ENCODE data around the gene TBC1D17. TPM values are rescaled to one million over a fixed set of nuclear protein-coding genes. Genes with fewer than 3 reads are reported as not detected.

The TBC1D17 gene
- total RNA-seq, 1 donor from 2014 or later = 29.1 TPM

DNA sequence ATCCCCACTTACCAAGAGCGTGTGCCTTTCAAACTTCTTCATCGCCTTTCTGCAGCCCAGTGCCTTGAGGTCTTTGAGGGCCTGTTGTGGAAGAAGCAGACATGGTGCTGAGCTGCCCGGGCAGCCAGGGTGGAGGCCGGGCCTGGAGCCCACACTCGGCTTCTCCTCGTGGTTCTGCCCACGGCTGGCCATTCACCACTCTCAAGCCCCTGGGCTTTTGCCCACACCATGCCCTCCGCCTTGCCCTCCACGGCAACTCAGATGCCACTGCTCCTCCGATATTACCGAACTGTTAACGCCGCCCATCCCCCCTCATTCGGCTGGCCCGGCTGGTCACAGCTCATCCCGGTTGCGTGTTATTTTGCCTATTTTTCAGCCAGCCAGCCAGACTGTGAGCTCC, 13.9 kb downstream of the TBC1D17 start:
- H3K9me3 Mint-ChIP-seq (ENCODE audit: unreplicated experiment) = no peaks in the 10 kb centered on the region

DNA sequence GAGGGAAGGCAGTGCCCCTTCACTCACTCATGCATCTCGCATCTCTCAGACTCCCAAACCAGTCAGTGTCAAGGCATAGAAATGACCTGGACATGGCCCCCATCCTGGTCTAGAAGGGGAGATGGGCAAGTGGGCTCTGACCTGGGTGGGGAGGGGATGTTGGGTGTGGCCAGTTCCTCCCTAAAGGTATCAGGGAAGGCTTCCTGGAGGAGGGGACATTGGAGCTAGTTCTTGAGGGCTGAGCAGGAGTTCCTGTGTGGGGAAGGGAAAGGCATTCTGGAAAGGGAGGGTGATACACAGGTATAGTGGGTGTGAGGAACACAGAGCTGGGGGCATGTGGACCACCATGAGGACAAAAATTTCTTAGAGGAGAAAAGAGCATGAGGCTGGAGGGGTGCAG, 15.2 kb downstream of the TBC1D17 start:
- Histone ChIP-seq H3K4me2 (ENCODE audit: low read length) (no peak overlapping the region), H3K27me3 (ENCODE audit: insufficient read depth, low read length) (no peaks in the 10 kb centered on the region), H4K20me1 (ENCODE audit: insufficient read depth, low read length) (no peaks in the 10 kb centered on the region), H3K79me2 (ENCODE audit: insufficient read depth, low read length) (no peaks in the 10 kb centered on the region), H3K4me3 (ENCODE audit: insufficient read depth, low read depth, low read length) (no peak overlapping the region), H3K27ac (ENCODE audit: low read depth, low read length) (no peak overlapping the region), H3K9me3 (ENCODE audit: insufficient read depth, low read depth, low read length) (peaks cover 7% of the 10 kb centered on the region), H3K36me3 (ENCODE audit: insufficient read depth, low read length) (no peaks in the 10 kb centered on the region), H2AFZ (ENCODE audit: low read depth, low read length) (no peak overlapping the region), H3K9ac (ENCODE audit: low read length) (no peak overlapping the region), H3K4me1 (ENCODE audit: insufficient read depth, low read length) (peaks cover 14% of the 10 kb centered on the region)
- Mint-ChIP-seq H3K27ac (ENCODE audit: unreplicated experiment) (no peak overlapping the region), H3K36me3 (ENCODE audit: low read depth, unreplicated experiment) (peaks cover 3% of the 10 kb centered on the region), H3K27me3 (ENCODE audit: low read depth, unreplicated experiment) (peaks cover 39% of the 10 kb centered on the region), H3K4me3 (ENCODE audit: unreplicated experiment) (no peak overlapping the region), H3K9me3 (ENCODE audit: unreplicated experiment) (no peaks in the 10 kb centered on the region), H3K4me1 (ENCODE audit: low read depth, unreplicated experiment) (peaks cover 2% of the 10 kb centered on the region)
- TF ChIP-seq EZH2 (IDR thresholded peaks at IDR 0.05; ENCODE audit: insufficient read depth, low read length) = no peak
- TF ChIP-seq, protein P1, sequence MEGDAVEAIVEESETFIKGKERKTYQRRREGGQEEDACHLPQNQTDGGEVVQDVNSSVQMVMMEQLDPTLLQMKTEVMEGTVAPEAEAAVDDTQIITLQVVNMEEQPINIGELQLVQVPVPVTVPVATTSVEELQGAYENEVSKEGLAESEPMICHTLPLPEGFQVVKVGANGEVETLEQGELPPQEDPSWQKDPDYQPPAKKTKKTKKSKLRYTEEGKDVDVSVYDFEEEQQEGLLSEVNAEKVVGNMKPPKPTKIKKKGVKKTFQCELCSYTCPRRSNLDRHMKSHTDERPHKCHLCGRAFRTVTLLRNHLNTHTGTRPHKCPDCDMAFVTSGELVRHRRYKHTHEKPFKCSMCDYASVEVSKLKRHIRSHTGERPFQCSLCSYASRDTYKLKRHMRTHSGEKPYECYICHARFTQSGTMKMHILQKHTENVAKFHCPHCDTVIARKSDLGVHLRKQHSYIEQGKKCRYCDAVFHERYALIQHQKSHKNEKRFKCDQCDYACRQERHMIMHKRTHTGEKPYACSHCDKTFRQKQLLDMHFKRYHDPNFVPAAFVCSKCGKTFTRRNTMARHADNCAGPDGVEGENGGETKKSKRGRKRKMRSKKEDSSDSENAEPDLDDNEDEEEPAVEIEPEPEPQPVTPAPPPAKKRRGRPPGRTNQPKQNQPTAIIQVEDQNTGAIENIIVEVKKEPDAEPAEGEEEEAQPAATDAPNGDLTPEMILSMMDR (IDR thresholded peaks at IDR 0.05; ENCODE audit: insufficient read depth, low read depth, low read length) = no peak
- DNase-seq (ENCODE audit: low read depth) (no peak), FAIRE-seq (no peak)

More for the DNA sequence above, 13.9 kb downstream of the TBC1D17 start:
- no peak for FAIRE-seq
- no peaks in the 10 kb centered on the region for H3K36me3 ChIP-seq (ENCODE audit: insufficient read depth, low read length)
- no peaks in the 10 kb centered on the region for H4K20me1 ChIP-seq (ENCODE audit: insufficient read depth, low read length)
- no peak overlapping the region for H2AFZ ChIP-seq (ENCODE audit: low read depth, low read length)
- no peaks in the 10 kb centered on the region for H3K4me1 Mint-ChIP-seq (ENCODE audit: low read depth, unreplicated experiment)
- peaks cover 33% of the 10 kb centered on the region for H3K27me3 Mint-ChIP-seq (ENCODE audit: low read depth, unreplicated experiment)
- H3K9ac ChIP-seq (ENCODE audit: low read length) = no peak overlapping the region
- TF ChIP-seq, protein P1 (IDR thresholded peaks at IDR 0.05; ENCODE audit: insufficient read depth, low read depth, low read length) = no peak
- no peak for TF ChIP-seq EZH2 (IDR thresholded peaks at IDR 0.05; ENCODE audit: insufficient read depth, low read length)
- H3K27ac Mint-ChIP-seq (ENCODE audit: unreplicated experiment) = no peak overlapping the region
- no peak overlapping the region for H3K4me2 ChIP-seq (ENCODE audit: low read length)
- H3K4me1 ChIP-seq (ENCODE audit: insufficient read depth, low read length) = peaks cover 3% of the 10 kb centered on the region
- no peak overlapping the region for H3K27ac ChIP-seq (ENCODE audit: low read depth, low read length)
- H3K79me2 ChIP-seq (ENCODE audit: insufficient read depth, low read length) = no peaks in the 10 kb centered on the region
- H3K4me3 Mint-ChIP-seq (ENCODE audit: unreplicated experiment) = no peak overlapping the region
- H3K4me3 ChIP-seq (ENCODE audit: insufficient read depth, low read depth, low read length) = no peak overlapping the region
- DNase-seq (ENCODE audit: low read depth) = no peak
- peaks cover 7% of the 10 kb centered on the region for H3K9me3 ChIP-seq (ENCODE audit: insufficient read depth, low read depth, low read length)
- H3K36me3 Mint-ChIP-seq (ENCODE audit: low read depth, unreplicated experiment) = peaks cover 3% of the 10 kb centered on the region
- H3K27me3 ChIP-seq (ENCODE audit: insufficient read depth, low read length) = no peaks in the 10 kb centered on the region

DNA sequence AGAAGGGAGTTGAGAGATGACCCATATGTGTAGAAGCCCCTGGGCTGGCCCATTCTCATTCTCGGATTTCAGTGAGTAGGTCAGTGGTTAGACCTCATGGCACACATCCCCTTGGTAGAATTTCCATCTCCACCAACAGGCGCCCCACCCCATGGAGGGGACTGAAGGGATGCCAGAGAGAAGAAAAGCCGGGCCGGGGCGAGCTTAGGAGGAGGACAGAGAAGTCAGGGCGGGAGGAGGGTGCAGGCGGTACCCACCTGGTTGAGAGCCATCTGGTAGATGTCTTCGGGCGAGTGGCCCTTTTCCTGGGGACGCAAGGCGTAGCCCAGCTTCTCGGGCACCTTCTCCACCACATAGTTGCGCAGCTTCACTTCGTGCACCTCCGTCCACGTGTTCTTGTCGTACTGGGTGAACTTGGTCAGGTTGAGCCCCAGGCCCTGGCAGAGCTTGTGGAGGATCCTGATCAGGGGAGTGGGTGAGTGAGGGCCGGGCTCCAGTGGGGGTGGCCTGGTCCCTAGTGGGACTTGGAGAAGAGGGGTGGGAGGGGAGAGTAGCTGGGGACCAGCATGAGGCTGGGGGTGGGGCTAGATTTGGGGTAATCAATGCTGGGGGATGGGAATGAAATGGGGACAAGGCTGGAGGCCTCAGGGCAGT, 16.6 kb downstream of the TBC1D17 start:
- FAIRE-seq (no peak), DNase-seq (ENCODE audit: low read depth) (no peak)
- H3K27me3 Mint-ChIP-seq (ENCODE audit: low read depth, unreplicated experiment) = peaks cover 40% of the 10 kb centered on the region
- no peak overlapping the region for H3K27ac ChIP-seq (ENCODE audit: low read depth, low read length)
- H3K9ac ChIP-seq (ENCODE audit: low read length) = no peak overlapping the region
- H3K27me3 ChIP-seq (ENCODE audit: insufficient read depth, low read length) = no peaks in the 10 kb centered on the region
- H3K4me3 ChIP-seq (ENCODE audit: insufficient read depth, low read depth, low read length) = no peak overlapping the region
- H3K9me3 ChIP-seq (ENCODE audit: insufficient read depth, low read depth, low read length) = peaks cover 7% of the 10 kb centered on the region
- H3K4me1 Mint-ChIP-seq (ENCODE audit: low read depth, unreplicated experiment) = peaks cover 2% of the 10 kb centered on the region
- peaks cover 2% of the 10 kb centered on the region for H3K36me3 Mint-ChIP-seq (ENCODE audit: low read depth, unreplicated experiment)
- H4K20me1 ChIP-seq (ENCODE audit: insufficient read depth, low read length) = no peaks in the 10 kb centered on the region
- H3K4me1 ChIP-seq (ENCODE audit: insufficient read depth, low read length) = peaks cover 16% of the 10 kb centered on the region
- H3K4me3 Mint-ChIP-seq (ENCODE audit: unreplicated experiment) = no peak overlapping the region
- no peaks in the 10 kb centered on the region for H3K79me2 ChIP-seq (ENCODE audit: insufficient read depth, low read length)
- H3K4me2 ChIP-seq (ENCODE audit: low read length) = no peak overlapping the region
- H3K36me3 ChIP-seq (ENCODE audit: insufficient read depth, low read length) = no peaks in the 10 kb centered on the region
- no peaks in the 10 kb centered on the region for H3K9me3 Mint-ChIP-seq (ENCODE audit: unreplicated experiment)
- no peak overlapping the region for H2AFZ ChIP-seq (ENCODE audit: low read depth, low read length)
- TF ChIP-seq EZH2 (IDR thresholded peaks at IDR 0.05; ENCODE audit: insufficient read depth, low read length) = no peak
- TF ChIP-seq, protein P1 (IDR thresholded peaks at IDR 0.05; ENCODE audit: insufficient read depth, low read depth, low read length) = no peak
- H3K27ac Mint-ChIP-seq (ENCODE audit: unreplicated experiment) = no peak overlapping the region
